Spinal cord (tissue), 10 donors: ENCODE results near the gene ABTB2. TPM values are rescaled to one million over a fixed set of nuclear protein-coding genes. Genes with fewer than 3 reads are reported as not detected.

Experiments
- DNase-seq, 6 donors: peaks; one replicate each; pipeline versions ENCODE4 v3.0.0 to v3.0.0-alpha.2; 2013 to 2015; ENCODE audit warnings: low spot score in 6 of 6, low read depth in 4 of 6
- H3K27ac ChIP-seq: one replicate; pipeline ENCODE4 v1.5.1; 2013; ENCODE audit warnings: low read depth, low read length, control low read depth
- H3K27me3 ChIP-seq: one replicate; pipeline ENCODE4 v1.6.1; 2013; ENCODE audit warnings: low read length; ENCODE audit not compliant: control insufficient read depth, insufficient read depth
- H3K36me3 ChIP-seq: one replicate; pipeline ENCODE4 v1.6.1; 2013; ENCODE audit warnings: low read length; ENCODE audit not compliant: control insufficient read depth, insufficient read depth
- H3K4me1 ChIP-seq: one replicate; pipeline ENCODE4 v1.6.1; 2013; ENCODE audit warnings: low read length; ENCODE audit not compliant: control insufficient read depth, insufficient read depth
- H3K4me3 ChIP-seq: one replicate; pipeline ENCODE4 v1.5.1; 2013; ENCODE audit warnings: low read depth, low read length, control low read depth
- H3K9me3 ChIP-seq: one replicate; pipeline ENCODE4 v1.6.1; 2013; ENCODE audit warnings: low read length; ENCODE audit not compliant: control insufficient read depth, insufficient read depth
- WGBS: methylation state at CpG from one replicate; pipeline ENCODE4 v1.1.5; 2013; ENCODE audit warnings: missing lambda C conversion rate; ENCODE audit not compliant: insufficient coverage; 5-methylcytosine and 5-hydroxymethylcytosine counted together
- polyA plus RNA-seq, 2 donors: library from polyadenylated mRNA; unstranded; fragments of 120-200 nt; gene quantifications; one replicate each; pipeline ENCODE4 v1.2.1, GENCODE V29; 2013; ENCODE audit not compliant: insufficient read length in 2 of 2
- total RNA-seq, 2 donors: library from RNA; depleted of rRNA in 1 of 2; stranded (reverse); fragments of 120-200 nt in 1 of 2; fragments of >200 nt in 1 of 2; gene quantifications; one replicate each; pipeline versions ENCODE4 v1.2.3 to v1.2.4, GENCODE V29; 2013 to 2014
- donor health status: healthy.

Gene ABTB2
- total and polyA plus RNA-seq, 4 donors: 4.0 to 16.8 (median 9.4) TPM

DNA sequence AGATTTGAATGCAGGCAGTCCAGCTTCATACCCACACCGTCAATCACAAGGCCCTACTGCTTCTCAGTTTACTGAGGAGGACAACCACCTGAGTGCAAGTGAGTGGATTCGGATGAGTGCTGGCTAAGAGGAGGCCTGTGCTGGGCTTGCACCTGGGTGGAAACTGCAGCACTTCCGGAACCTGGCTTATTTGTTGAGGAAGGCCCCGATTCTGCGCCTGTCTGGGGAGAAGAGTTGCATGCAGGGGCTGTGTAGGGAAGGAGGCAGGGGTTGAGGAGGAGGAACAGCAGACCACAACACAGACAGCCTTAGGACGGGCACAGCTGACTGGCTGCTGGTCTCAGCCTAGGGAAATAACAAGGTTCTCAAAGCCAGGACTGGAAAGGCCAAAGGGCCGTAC, 20.8 kb downstream of the ABTB2 start:
- Histone ChIP-seq H3K9me3 (no peaks in the 10 kb centered on the region), H3K27me3 (no peaks in the 10 kb centered on the region), H3K4me1 (peaks cover 4% of the 10 kb centered on the region), H3K36me3 (no peaks in the 10 kb centered on the region), H3K4me3 (no peak overlapping the region), H3K27ac (no peak overlapping the region)
- 86% methylated on average over 6 of the region's 7 CpGs for WGBS
- no peak for DNase-seq

DNA sequence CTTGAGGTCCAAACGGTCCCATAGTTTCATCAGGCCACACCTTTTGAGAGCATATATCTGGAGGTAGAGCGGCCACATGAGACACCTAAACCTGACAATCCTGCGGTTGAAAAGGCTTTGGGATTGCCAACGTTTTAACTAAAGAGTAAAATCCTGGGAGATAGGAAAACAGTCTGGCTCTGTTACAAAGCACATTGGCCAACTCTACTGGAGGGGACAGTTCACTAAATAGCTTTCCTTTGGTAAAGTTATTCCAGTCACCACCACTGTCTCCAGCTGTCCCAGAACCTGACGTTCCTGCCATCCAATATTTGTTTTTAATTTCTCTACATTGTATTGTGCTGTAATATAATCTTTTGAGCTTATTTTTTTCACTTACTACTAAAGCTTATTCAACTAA, 22.0 kb downstream of the ABTB2 start:
- 79% methylated on average over 4 of the region's 5 CpGs for WGBS
- DNase-seq: no peak
- Histone ChIP-seq H3K4me1 (peaks cover 4% of the 10 kb centered on the region), H3K27me3 (no peaks in the 10 kb centered on the region), H3K4me3 (no peak overlapping the region), H3K27ac (no peak overlapping the region), H3K9me3 (no peaks in the 10 kb centered on the region), H3K36me3 (no peaks in the 10 kb centered on the region)

DNA sequence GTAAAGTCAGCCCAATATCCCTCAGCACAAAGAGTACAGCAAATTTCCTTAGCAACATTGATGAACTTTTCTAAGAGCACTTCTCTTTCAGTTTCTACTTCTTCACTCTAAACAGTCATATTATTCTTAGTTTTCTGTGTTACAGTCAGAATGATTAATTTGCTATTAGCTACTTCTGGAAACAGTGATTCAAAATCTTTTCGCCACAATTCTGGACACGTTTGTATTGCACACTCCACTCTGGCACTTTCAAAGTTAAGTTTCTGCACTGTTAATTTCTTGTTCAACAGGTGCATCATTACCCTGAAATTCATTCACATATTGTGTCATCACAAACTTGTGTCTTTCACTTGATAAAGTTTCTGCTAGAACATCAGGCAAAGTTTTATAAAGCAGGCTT, 22.5 kb downstream of the ABTB2 start:
- DNase-seq: no peak
- H3K36me3 ChIP-seq: no peaks in the 10 kb centered on the region
- H3K4me1 ChIP-seq: peaks cover 4% of the 10 kb centered on the region
- H3K27ac ChIP-seq: no peak overlapping the region
- H3K4me3 ChIP-seq: no peak overlapping the region
- H3K9me3 ChIP-seq: no peaks in the 10 kb centered on the region
- H3K27me3 ChIP-seq: no peaks in the 10 kb centered on the region
- 61% methylated on average over 2 of the region's 2 CpGs for WGBS

DNA sequence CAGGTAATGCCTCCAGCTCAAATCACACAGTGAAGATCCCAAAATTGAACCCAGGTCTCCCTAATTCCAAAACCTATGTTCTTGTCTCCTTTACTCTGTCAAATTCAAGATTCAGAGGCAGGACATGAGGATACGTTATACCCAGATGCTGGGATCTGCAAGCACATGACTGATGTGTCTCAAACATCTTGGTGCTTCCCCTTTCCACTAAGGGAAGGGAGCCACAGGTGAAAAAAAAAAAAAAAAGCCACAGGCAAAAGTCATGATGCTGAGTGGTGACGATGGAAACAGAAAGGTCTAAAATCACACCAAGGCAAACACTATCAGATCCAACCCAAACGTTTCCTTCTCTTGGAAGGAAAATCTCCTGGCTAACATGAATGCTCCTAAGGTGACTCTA, 24.0 kb downstream of the ABTB2 start:
- no peak for DNase-seq
- H3K4me1 ChIP-seq: peaks cover 8% of the 10 kb centered on the region
- H3K27ac ChIP-seq: no peak overlapping the region
- H3K36me3 ChIP-seq: no peaks in the 10 kb centered on the region
- 45% methylated on average over 1 of the region's 3 CpGs for WGBS
- H3K27me3 ChIP-seq: no peaks in the 10 kb centered on the region
- no peak overlapping the region for H3K4me3 ChIP-seq
- H3K9me3 ChIP-seq: no peaks in the 10 kb centered on the region

DNA sequence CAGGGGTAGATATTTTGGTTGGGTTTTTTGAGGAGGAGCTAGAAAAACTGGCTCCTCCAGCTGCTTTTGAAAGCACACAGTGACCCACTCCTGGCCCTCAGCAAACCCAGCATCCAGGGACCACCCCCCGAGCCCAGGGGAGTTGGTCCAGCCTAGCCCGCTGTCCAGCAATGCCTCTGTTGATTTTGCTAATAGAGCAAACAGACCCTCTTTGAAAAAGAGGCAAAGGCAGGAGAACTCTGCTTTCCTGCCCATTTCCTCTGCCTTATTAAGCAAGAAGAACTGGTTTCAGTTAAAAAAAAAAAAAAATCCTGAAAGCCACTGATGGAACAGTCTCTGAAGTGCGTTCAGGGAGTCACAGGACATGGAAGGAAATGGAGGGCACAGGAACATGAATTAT, 25.3 kb downstream of the ABTB2 start:
- H3K27ac ChIP-seq: no peak overlapping the region
- H3K9me3 ChIP-seq: no peaks in the 10 kb centered on the region
- DNase-seq: peak in 2 of 6 donors; percentile 47 to 68
- whole genome bisulfite sequencing: 17% methylated on average over 2 of the region's 3 CpGs
- peaks cover 19% of the 10 kb centered on the region for H3K4me1 ChIP-seq
- H3K36me3 ChIP-seq: no peaks in the 10 kb centered on the region
- H3K4me3 ChIP-seq: no peak overlapping the region
- H3K27me3 ChIP-seq: no peaks in the 10 kb centered on the region

DNA sequence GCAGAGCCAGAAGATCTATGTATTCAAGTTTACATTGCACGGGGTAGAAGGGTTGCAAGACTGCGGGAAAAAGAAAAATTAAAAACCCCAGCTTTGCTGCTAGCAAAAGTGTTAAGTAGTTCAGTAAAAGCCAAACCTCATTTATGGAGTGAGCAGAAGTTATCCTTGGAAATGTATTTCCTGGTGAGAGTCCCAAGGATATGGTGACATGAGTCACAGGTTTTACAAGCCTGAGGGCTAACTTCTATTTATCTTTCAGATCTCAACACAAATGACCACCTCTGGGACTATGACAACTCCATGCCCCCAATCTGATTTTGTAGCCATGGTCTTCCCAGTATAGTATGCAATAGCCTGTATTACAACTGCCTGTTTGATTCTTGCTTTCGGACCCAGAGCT, 26.1 kb downstream of the ABTB2 start:
- WGBS: 92% methylated on average over 2 of the region's 3 CpGs
- DNase-seq: no peak

DNA sequence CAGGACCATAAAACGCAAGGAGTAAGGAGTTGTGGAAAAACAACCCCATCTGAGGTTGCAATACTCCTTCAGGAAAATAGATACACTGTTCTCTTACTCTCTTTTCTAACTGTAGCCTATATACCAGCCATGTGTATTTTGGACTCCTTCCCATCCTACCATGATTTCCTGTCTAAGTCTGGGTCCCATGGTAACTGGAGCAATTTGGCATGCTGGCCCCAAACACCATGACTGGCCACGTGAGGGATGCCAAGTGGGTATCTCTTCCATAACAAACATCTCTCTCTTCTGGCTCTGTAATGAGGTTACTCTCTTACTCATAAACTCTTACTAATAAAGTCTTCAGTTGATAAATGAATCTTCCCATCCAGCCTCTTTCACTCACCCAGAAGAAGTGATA, 26.5 kb downstream of the ABTB2 start:
- 43% methylated on average over 1 of the region's 2 CpGs for WGBS
- DNase-seq: peak in 4 of 6 donors; percentile 44 to 80 (median 66)
- Histone ChIP-seq H3K9me3 (no peaks in the 10 kb centered on the region), H3K36me3 (no peaks in the 10 kb centered on the region), H3K27ac (no peak overlapping the region), H3K27me3 (no peaks in the 10 kb centered on the region), H3K4me1 (peaks cover 23% of the 10 kb centered on the region), H3K4me3 (no peak overlapping the region)

More for the DNA sequence above, 26.1 kb downstream of the ABTB2 start:
- Histone ChIP-seq H3K27me3 (no peaks in the 10 kb centered on the region), H3K4me3 (no peak overlapping the region), H3K27ac (no peak overlapping the region), H3K4me1 (peaks cover 23% of the 10 kb centered on the region), H3K9me3 (no peaks in the 10 kb centered on the region), H3K36me3 (no peaks in the 10 kb centered on the region)

DNA sequence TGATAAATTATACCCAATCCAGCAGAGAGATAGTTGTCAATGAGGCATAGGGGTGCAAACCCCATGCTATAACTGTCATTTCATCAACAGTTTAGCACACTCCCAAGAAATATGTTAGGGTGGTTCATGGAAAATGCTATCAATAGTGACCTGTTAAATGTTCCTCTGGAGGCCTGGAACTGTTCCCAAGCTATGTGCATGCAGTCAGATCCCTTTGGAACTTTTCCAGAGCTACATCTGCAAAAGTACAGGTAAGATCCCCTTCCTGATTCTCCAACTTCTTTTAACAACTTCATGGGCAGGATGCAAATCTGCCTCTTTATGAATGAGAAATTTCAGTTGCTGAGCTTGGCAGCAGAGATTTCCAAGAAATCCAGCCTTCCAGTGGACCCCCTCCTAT, 27.2 kb downstream of the ABTB2 start:
- peaks cover 23% of the 10 kb centered on the region for H3K4me1 ChIP-seq
- H3K27ac ChIP-seq: no peak overlapping the region
- H3K27me3 ChIP-seq: no peaks in the 10 kb centered on the region
- no peaks in the 10 kb centered on the region for H3K36me3 ChIP-seq
- H3K4me3 ChIP-seq: no peak overlapping the region
- no peak for DNase-seq
- no peaks in the 10 kb centered on the region for H3K9me3 ChIP-seq

DNA sequence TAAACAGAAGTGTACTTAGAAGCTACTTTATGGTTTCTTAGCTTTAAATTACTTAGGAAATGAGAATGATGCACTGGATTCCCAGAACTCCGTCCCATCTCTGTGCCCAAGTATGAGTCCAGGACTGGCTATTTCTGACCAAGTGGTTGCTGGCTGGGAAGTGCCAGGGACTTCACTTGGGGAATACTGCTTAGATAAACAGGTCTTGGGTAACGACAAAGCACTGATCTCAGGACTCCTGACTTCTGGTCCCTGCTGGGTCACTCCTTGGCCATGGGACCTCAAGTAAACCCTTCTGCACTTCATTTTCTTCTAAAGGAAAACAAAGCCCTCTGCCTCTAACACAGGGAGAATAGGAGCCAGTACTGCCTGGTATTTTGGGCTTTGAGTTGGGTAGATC, 27.9 kb downstream of the ABTB2 start:
- Histone ChIP-seq H3K9me3 (no peaks in the 10 kb centered on the region), H3K36me3 (no peaks in the 10 kb centered on the region), H3K27me3 (no peaks in the 10 kb centered on the region), H3K4me1 (peaks cover 24% of the 10 kb centered on the region), H3K27ac (no peak overlapping the region), H3K4me3 (no peak overlapping the region)
- WGBS: 100% methylated on average over 1 of the region's 2 CpGs
- no peak for DNase-seq

DNA sequence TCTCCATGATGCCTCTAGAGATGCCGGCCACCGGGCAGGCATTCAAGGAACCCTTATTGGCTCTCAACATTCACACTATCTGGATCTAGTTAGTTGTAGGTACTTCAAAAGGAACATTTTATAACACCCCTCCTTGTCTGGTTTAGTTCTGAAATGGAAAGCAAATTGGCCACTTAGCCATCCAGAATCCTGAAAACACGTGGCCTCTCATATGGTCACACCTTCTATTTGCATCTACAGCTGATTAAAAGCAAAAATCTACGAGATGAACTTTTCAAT, 29.2 kb downstream of the ABTB2 start:
- Histone ChIP-seq H3K4me3 (no peak overlapping the region), H3K27ac (no peak overlapping the region), H3K27me3 (no peaks in the 10 kb centered on the region), H3K36me3 (no peaks in the 10 kb centered on the region), H3K4me1 (peaks cover 29% of the 10 kb centered on the region), H3K9me3 (no peaks in the 10 kb centered on the region)
- 80% methylated on average over 1 of the region's 4 CpGs for WGBS
- DNase-seq: no peak
